HepG2 (cell line): ENCODE measurements around the gene EVL. TPM values are rescaled to one million over a fixed set of nuclear protein-coding genes. Genes with fewer than 3 reads are reported as not detected.

Source experiments
- FOXA1 ChIP-seq, 2 experiments: fragments of 450-650 bp in 1 of 2; sonication (generic) in 1 of 2; formaldehyde crosslinking in 1 of 2; IDR thresholded peaks; 2 replicates each; pipeline versions ENCODE4 v1.4.0 to v1.6.1; 2016 to 2020; ENCODE audit warnings: missing genetic modification reagents in 1 of 2
- FOXK2 ChIP-seq: fragments of 450-650 bp; IDR thresholded peaks from 2 replicates; pipeline ENCODE4 v1.6.1; 2016
- ZNF121 ChIP-seq: sonication (generic); formaldehyde crosslinking; IDR thresholded peaks from 2 replicates; pipeline ENCODE4 v1.5.0; 2020; ENCODE audit warnings: mild to moderate bottlenecking, missing genetic modification reagents
- ZNF367 ChIP-seq: sonication (generic); formaldehyde crosslinking; IDR thresholded peaks from 2 replicates; pipeline ENCODE4 v1.4.0; 2020; ENCODE audit warnings: missing genetic modification reagents, borderline replicate concordance
- ZNF7 ChIP-seq: IDR thresholded peaks from 2 replicates; pipeline ENCODE4 v1.6.1; 2016; ENCODE audit warnings: missing biosample characterization, missing genetic modification reagents
- ZSCAN20 ChIP-seq: sonication (generic); formaldehyde crosslinking; IDR thresholded peaks from 2 replicates; pipeline ENCODE4 v1.4.0; 2020; ENCODE audit warnings: missing genetic modification reagents, mild to moderate bottlenecking, borderline replicate concordance
- polyA plus RNA-seq, 8 experiments: library from polyadenylated mRNA; depleted of rRNA in 3 of 8; stranded (reverse) in 7 of 8; unstranded in 1 of 8; fragments of >200 nt; fragmentation: Illumina TruSeq in 4 of 8; extraction: Trizol in 4 of 8; gene quantifications; 2 replicates each; pipeline versions ENCODE4 v1.2.1 to v1.2.3, GENCODE V29; 2011 to 2016; ENCODE audit warnings: low read depth in 4 of 8, missing spikeins in 1 of 8, mixed read lengths in 1 of 8; ENCODE audit not compliant: insufficient read depth in 1 of 8
- total RNA-seq, 5 experiments: library from RNA; depleted of rRNA; stranded (reverse); fragments of >200 nt; fragmentation: Illumina TruSeq; extraction: Trizol; gene quantifications; 2 replicates each; pipeline ENCODE4 v1.2.3, GENCODE V29; 2016; ENCODE audit warnings: low read depth in 1 of 5
- TF ChIP-seq, protein P1 (sequence below): sonication (generic); formaldehyde crosslinking; IDR thresholded peaks from 2 replicates; pipeline ENCODE4 v1.4.0; 2020; ENCODE audit warnings: missing genetic modification reagents
- TF ChIP-seq, protein P2 (sequence below): sonication (generic); formaldehyde crosslinking; IDR thresholded peaks from 2 replicates; pipeline ENCODE4 v1.4.0; 2020; ENCODE audit warnings: missing genetic modification reagents, borderline replicate concordance
- TF ChIP-seq, protein P3 (sequence below): sonication (generic); formaldehyde crosslinking; IDR thresholded peaks from 2 replicates; pipeline ENCODE4 v1.5.1; 2020; ENCODE audit warnings: mild to moderate bottlenecking, missing genetic modification reagents
- TF ChIP-seq, protein P4 (sequence below): sonication (generic); formaldehyde crosslinking; IDR thresholded peaks from 2 replicates; pipeline ENCODE4 v1.5.0; 2020; ENCODE audit warnings: missing genetic modification reagents
- TF ChIP-seq, protein P5 (sequence below): sonication (generic); formaldehyde crosslinking; IDR thresholded peaks from 2 replicates; pipeline ENCODE4 v1.4.0; 2020; ENCODE audit warnings: low read depth, mild to moderate bottlenecking, missing genetic modification reagents
- TF ChIP-seq, protein P6 (sequence below): sonication (generic); formaldehyde crosslinking; IDR thresholded peaks from 2 replicates; pipeline ENCODE4 v1.5.0; 2020; ENCODE audit warnings: mild to moderate bottlenecking, missing genetic modification reagents

Gene EVL
- total and polyA plus RNA-seq, 2 of the 13 experiments (the other 11 are each of a cell fraction or from before 2014, with no cell fraction given) = 15.1 to 31.2 TPM

DNA sequence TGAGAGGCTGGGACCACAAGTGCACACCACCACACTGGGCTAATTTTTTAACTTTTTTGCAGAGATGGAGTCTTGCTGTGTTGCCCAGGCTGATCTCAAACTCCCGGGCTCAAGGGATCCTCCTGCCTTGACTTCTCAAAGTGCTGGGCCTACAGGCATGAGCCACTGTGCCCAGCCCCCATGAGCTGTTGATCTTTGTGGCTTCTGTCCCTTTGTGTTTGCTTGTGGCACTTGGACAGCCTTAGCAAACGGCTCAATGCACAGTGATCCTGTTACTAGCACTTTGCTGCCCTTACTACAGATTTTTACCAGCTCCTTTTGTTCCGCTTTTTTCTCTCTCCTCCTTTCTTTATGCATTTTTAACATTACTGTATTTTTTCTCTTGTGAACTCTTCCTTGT lies 25.3 kb upstream of the EVL start (continued):
- TF ChIP-seq, protein P1, sequence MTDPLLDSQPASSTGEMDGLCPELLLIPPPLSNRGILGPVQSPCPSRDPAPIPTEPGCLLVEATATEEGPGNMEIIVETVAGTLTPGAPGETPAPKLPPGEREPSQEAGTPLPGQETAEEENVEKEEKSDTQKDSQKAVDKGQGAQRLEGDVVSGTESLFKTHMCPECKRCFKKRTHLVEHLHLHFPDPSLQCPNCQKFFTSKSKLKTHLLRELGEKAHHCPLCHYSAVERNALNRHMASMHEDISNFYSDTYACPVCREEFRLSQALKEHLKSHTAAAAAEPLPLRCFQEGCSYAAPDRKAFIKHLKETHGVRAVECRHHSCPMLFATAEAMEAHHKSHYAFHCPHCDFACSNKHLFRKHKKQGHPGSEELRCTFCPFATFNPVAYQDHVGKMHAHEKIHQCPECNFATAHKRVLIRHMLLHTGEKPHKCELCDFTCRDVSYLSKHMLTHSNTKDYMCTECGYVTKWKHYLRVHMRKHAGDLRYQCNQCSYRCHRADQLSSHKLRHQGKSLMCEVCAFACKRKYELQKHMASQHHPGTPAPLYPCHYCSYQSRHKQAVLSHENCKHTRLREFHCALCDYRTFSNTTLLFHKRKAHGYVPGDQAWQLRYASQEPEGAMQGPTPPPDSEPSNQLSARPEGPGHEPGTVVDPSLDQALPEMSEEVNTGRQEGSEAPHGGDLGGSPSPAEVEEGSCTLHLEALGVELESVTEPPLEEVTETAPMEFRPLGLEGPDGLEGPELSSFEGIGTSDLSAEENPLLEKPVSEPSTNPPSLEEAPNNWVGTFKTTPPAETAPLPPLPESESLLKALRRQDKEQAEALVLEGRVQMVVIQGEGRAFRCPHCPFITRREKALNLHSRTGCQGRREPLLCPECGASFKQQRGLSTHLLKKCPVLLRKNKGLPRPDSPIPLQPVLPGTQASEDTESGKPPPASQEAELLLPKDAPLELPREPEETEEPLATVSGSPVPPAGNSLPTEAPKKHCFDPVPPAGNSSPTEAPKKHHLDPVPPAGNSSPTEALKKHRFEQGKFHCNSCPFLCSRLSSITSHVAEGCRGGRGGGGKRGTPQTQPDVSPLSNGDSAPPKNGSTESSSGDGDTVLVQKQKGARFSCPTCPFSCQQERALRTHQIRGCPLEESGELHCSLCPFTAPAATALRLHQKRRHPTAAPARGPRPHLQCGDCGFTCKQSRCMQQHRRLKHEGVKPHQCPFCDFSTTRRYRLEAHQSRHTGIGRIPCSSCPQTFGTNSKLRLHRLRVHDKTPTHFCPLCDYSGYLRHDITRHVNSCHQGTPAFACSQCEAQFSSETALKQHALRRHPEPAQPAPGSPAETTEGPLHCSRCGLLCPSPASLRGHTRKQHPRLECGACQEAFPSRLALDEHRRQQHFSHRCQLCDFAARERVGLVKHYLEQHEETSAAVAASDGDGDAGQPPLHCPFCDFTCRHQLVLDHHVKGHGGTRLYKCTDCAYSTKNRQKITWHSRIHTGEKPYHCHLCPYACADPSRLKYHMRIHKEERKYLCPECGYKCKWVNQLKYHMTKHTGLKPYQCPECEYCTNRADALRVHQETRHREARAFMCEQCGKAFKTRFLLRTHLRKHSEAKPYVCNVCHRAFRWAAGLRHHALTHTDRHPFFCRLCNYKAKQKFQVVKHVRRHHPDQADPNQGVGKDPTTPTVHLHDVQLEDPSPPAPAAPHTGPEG (CRISPR knock-in tag) = no peak
- TF ChIP-seq ZSCAN20 (CRISPR knock-in tag) = no peak
- TF ChIP-seq, protein P2, sequence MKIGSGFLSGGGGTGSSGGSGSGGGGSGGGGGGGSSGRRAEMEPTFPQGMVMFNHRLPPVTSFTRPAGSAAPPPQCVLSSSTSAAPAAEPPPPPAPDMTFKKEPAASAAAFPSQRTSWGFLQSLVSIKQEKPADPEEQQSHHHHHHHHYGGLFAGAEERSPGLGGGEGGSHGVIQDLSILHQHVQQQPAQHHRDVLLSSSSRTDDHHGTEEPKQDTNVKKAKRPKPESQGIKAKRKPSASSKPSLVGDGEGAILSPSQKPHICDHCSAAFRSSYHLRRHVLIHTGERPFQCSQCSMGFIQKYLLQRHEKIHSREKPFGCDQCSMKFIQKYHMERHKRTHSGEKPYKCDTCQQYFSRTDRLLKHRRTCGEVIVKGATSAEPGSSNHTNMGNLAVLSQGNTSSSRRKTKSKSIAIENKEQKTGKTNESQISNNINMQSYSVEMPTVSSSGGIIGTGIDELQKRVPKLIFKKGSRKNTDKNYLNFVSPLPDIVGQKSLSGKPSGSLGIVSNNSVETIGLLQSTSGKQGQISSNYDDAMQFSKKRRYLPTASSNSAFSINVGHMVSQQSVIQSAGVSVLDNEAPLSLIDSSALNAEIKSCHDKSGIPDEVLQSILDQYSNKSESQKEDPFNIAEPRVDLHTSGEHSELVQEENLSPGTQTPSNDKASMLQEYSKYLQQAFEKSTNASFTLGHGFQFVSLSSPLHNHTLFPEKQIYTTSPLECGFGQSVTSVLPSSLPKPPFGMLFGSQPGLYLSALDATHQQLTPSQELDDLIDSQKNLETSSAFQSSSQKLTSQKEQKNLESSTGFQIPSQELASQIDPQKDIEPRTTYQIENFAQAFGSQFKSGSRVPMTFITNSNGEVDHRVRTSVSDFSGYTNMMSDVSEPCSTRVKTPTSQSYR = 0 out of 2 replicates have a peak, but pooled peaks have one; percentile 41
- TF ChIP-seq, protein P3, sequence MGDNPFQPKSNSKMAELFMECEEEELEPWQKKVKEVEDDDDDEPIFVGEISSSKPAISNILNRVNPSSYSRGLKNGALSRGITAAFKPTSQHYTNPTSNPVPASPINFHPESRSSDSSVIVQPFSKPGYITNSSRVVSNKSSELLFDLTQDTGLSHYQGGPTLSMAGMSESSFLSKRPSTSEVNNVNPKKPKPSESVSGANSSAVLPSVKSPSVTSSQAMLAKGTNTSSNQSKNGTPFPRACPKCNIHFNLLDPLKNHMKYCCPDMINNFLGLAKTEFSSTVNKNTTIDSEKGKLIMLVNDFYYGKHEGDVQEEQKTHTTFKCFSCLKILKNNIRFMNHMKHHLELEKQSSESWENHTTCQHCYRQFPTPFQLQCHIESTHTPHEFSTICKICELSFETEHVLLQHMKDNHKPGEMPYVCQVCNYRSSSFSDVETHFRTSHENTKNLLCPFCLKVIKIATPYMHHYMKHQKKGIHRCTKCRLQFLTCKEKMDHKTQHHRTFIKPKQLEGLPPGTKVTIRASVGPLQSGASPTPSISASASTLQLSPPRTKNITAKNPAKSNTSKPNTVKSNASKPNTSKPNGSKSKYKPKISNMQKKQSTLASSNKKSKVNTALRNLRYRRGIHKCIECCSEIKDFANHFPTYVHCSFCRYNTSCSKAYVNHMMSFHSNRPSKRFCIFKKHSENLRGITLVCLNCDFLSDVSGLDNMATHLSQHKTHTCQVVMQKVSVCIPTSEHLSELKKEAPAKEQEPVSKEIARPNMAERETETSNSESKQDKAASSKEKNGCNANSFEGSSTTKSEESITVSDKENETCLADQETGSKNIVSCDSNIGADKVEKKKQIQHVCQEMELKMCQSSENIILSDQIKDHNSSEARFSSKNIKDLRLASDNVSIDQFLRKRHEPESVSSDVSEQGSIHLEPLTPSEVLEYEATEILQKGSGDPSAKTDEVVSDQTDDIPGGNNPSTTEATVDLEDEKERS (CRISPR knock-in tag) = no peak
- TF ChIP-seq, protein P4, sequence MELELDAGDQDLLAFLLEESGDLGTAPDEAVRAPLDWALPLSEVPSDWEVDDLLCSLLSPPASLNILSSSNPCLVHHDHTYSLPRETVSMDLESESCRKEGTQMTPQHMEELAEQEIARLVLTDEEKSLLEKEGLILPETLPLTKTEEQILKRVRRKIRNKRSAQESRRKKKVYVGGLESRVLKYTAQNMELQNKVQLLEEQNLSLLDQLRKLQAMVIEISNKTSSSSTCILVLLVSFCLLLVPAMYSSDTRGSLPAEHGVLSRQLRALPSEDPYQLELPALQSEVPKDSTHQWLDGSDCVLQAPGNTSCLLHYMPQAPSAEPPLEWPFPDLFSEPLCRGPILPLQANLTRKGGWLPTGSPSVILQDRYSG (CRISPR knock-in tag) = no peak
- peak; percentile 66; the same call in 1 of the 2 replicates for TF ChIP-seq ZNF121 (CRISPR knock-in tag)
- TF ChIP-seq FOXA1 (IDR thresholded peaks at IDR 0.05) = no peak
- TF ChIP-seq FOXA1 (CRISPR knock-in tag; IDR thresholded peaks at IDR 0.05) = peak; percentile 18; the same call in 1 of the 2 replicates
- no peak for TF ChIP-seq ZNF367 (CRISPR knock-in tag)
- TF ChIP-seq FOXK2 = no peak
- TF ChIP-seq, protein P5, sequence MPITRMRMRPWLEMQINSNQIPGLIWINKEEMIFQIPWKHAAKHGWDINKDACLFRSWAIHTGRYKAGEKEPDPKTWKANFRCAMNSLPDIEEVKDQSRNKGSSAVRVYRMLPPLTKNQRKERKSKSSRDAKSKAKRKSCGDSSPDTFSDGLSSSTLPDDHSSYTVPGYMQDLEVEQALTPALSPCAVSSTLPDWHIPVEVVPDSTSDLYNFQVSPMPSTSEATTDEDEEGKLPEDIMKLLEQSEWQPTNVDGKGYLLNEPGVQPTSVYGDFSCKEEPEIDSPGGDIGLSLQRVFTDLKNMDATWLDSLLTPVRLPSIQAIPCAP (CRISPR knock-in tag) = no peak
- TF ChIP-seq ZNF7 (CRISPR knock-in tag) = no peak
- TF ChIP-seq, protein P6, sequence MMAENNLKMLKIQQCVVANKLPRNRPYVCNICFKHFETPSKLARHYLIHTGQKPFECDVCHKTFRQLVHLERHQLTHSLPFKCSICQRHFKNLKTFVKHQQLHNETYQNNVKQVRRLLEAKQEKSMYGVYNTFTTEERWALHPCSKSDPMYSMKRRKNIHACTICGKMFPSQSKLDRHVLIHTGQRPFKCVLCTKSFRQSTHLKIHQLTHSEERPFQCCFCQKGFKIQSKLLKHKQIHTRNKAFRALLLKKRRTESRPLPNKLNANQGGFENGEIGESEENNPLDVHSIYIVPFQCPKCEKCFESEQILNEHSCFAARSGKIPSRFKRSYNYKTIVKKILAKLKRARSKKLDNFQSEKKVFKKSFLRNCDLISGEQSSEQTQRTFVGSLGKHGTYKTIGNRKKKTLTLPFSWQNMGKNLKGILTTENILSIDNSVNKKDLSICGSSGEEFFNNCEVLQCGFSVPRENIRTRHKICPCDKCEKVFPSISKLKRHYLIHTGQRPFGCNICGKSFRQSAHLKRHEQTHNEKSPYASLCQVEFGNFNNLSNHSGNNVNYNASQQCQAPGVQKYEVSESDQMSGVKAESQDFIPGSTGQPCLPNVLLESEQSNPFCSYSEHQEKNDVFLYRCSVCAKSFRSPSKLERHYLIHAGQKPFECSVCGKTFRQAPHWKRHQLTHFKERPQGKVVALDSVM = peak; percentile 45; the same call in 1 of the 2 replicates
